K562 (cell line): ENCODE results near the gene CCNK. TPM values are rescaled to one million over a fixed set of nuclear protein-coding genes. Genes with fewer than 3 reads are reported as not detected.

Experiments used
- ATAC-seq: fragments of 200-7000 bp; cut with Tn5 transposase; 3 replicates; pipeline ENCODE4 v1.9.1; 2020; ENCODE audit warnings: moderate library complexity
- BruUV-seq: library from RNA; stranded (reverse); fragments of 400-500 nt; replicated peaks from 2 replicates; lab custom pipeline; 2021; lab: Mats Ljungman, UMichigan
- CTCF ChIA-PET: fragments of 300-600 bp; formaldehyde crosslinking; extraction: SDS; loops from one replicate; lab custom pipeline; 2021; ENCODE audit warnings: low intra/inter-chr PET ratio; lab: Yijun Ruan, JAX
- POLR2A ChIA-PET: fragments of 300-600, 350-650 bp; sonication (Branson Sonifier 250); formaldehyde crosslinking; extraction: SDS; loops from one replicate; lab custom pipeline; 2021; ENCODE audit warnings: antibody characterized with exemption, inconsistent platforms; lab: Yijun Ruan, JAX
- DNase-seq, 4 experiments: peaks; one replicate each; pipeline versions ENCODE4 v3.0.0 to v3.0.0-alpha.2; 2011 to 2018; ENCODE audit warnings: low spot score in 3 of 4, mixed read lengths in 3 of 4; ENCODE audit errors: extremely low read depth in 1 of 4
- FAIRE-seq: peaks from 2 replicates; lab custom pipeline; 2011; peaks lifted over from hg19 to GRCh38; lab: Jason Lieb, UNC
- H2AFZ ChIP-seq: 2 replicates; pipeline ENCODE4 v1.6.0; 2011; ENCODE audit warnings: low read depth, low read length, control low read depth, inconsistent platforms
- H3K27ac ChIP-seq: fragments of 200-600 bp; 3 replicates; pipeline ENCODE4 v1.8.0; 2011; ENCODE audit warnings: low read depth, mild to moderate bottlenecking, control low read depth, inconsistent platforms, low read length, moderate library complexity, mixed read lengths; ENCODE audit errors: extremely low read depth
- H3K27me3 ChIP-seq, 2 experiments: fragments of 300-600 bp in 1 of 2; 2 replicates in 1 of 2; 3 replicates in 1 of 2; pipeline versions ENCODE4 v1.6.0 to v1.8.0; 2011; ENCODE audit warnings: inconsistent platforms in 2 of 2, low read length in 2 of 2, mild to moderate bottlenecking in 1 of 2, mixed read lengths in 1 of 2, moderate library complexity in 1 of 2; ENCODE audit not compliant: control insufficient read depth in 2 of 2, insufficient read depth in 2 of 2
- H3K36me3 ChIP-seq: fragments of 300-600 bp; 3 replicates; pipeline ENCODE4 v1.8.0; 2011; ENCODE audit warnings: mild to moderate bottlenecking, low read length, inconsistent platforms; ENCODE audit not compliant: control insufficient read depth, insufficient read depth
- H3K4me1 ChIP-seq, 2 experiments: fragments of 200-600 bp in 1 of 2; replicated peaks in 1 of 2; 2 replicates in 1 of 2; 3 replicates in 1 of 2; pipeline versions ENCODE4 v1.5.1 to v1.8.0; 2011; ENCODE audit warnings: inconsistent platforms in 2 of 2, low read length in 2 of 2, mild to moderate bottlenecking in 1 of 2, mixed read lengths in 1 of 2, moderate library complexity in 1 of 2; ENCODE audit not compliant: control insufficient read depth in 2 of 2, insufficient read depth in 2 of 2
- H3K4me2 ChIP-seq: 2 replicates; pipeline ENCODE4 v1.6.1; 2011; ENCODE audit warnings: low read length, control low read depth, inconsistent platforms, mixed read lengths; ENCODE audit not compliant: insufficient read depth
- H3K4me3 ChIP-seq: fragments of 200-600 bp; sonication (generic), shearing (Covaris generic); 2 replicates; pipeline ENCODE4 v1.5.1; 2016; ENCODE audit warnings: control low read depth, inconsistent platforms
- H3K79me2 ChIP-seq: fragments of 200-600 bp; 3 replicates; pipeline ENCODE4 v1.8.0; 2011; ENCODE audit warnings: low read length, inconsistent platforms; ENCODE audit not compliant: control insufficient read depth, insufficient read depth
- H3K9ac ChIP-seq, 2 experiments: 2 replicates each; pipeline versions ENCODE4 v1.6.0 to v1.6.1; 2011; ENCODE audit warnings: low read depth in 2 of 2, low read length in 2 of 2, control low read depth in 1 of 2, inconsistent platforms in 1 of 2, mild to moderate bottlenecking in 1 of 2, mixed read lengths in 1 of 2; ENCODE audit not compliant: insufficient read depth in 1 of 2
- H3K9me1 ChIP-seq: one replicate; pipeline ENCODE4 v1.6.0; 2011; ENCODE audit warnings: inconsistent platforms, mild to moderate bottlenecking, low read length, moderate library complexity; ENCODE audit not compliant: control insufficient read depth, insufficient read depth
- H3K9me3 ChIP-seq: replicated peaks from 2 replicates; pipeline ENCODE4 v1.5.1; 2011; ENCODE audit warnings: low read depth, low read length, inconsistent platforms; ENCODE audit not compliant: control insufficient read depth, insufficient read depth
- H4K20me1 ChIP-seq: replicated peaks from 2 replicates; pipeline ENCODE4 v1.6.1; 2011; ENCODE audit warnings: low read length, inconsistent platforms, mixed read lengths; ENCODE audit not compliant: control insufficient read depth, insufficient read depth
- ILK ChIP-seq: fragments of 450-650 bp; IDR thresholded peaks from 2 replicates; pipeline ENCODE4 v1.6.1; 2016; ENCODE audit warnings: missing genetic modification characterization, low read depth, mild to moderate bottlenecking, missing compliant biosample characterization, moderate library complexity, borderline replicate concordance
- JUNB ChIP-seq: fragments of 450-650 bp; formaldehyde crosslinking; conservative IDR thresholded peaks from 2 replicates; pipeline ENCODE4 v1.4.0; 2020; ENCODE audit warnings: mild to moderate bottlenecking
- POLR2AphosphoS2 ChIP-seq: IDR thresholded peaks from 2 replicates; pipeline ENCODE4 v1.6.1; 2012; ENCODE audit warnings: low read length, improper control_type of control experiment
- SMARCC2 ChIP-seq: fragments of 450-650 bp; IDR thresholded peaks from 2 replicates; pipeline ENCODE4 v1.6.1; 2017; ENCODE audit warnings: antibody characterized with exemption, moderate library complexity, mild to moderate bottlenecking, low read depth
- SRF ChIP-seq, 2 experiments: fragments of 250-450, 450-650 bp in 1 of 2; sonication (Bioruptor Pico) in 1 of 2; sonication (generic) in 1 of 2; formaldehyde crosslinking; IDR thresholded peaks; 2 replicates each; pipeline versions ENCODE4 v1.5.0 to v1.5.1; 2020 to 2022; ENCODE audit warnings: mild to moderate bottlenecking in 1 of 2, missing genetic modification reagents in 1 of 2
- TEAD4 ChIP-seq, 2 experiments: sonication (generic) in 1 of 2; formaldehyde crosslinking in 1 of 2; IDR thresholded peaks; 2 replicates each; pipeline versions ENCODE4 v1.6.1 to v1.8.0; 2012 to 2022; ENCODE audit warnings: borderline replicate concordance in 1 of 2, inconsistent platforms in 1 of 2, low read length in 1 of 2, mild to moderate bottlenecking in 1 of 2, missing genetic modification reagents in 1 of 2
- ZBTB43 ChIP-seq: sonication (generic); formaldehyde crosslinking; IDR thresholded peaks from 2 replicates; pipeline ENCODE4 v1.8.0; 2023; ENCODE audit warnings: mild to moderate bottlenecking, missing genetic modification reagents
- ZNF280A ChIP-seq: fragments of 450-650 bp; IDR thresholded peaks from 2 replicates; pipeline ENCODE4 v1.6.1; 2018; ENCODE audit warnings: mild to moderate bottlenecking, low read depth; ENCODE audit not compliant: partially characterized antibody
- WGBS: fragments of 100-300 bp; shearing (Covaris generic); methylation state at CpG from one replicate; pipeline ENCODE4 v1.1.6; 2016; ENCODE audit warnings: low coverage, mixed read lengths; ENCODE audit not compliant: insufficient coverage; ENCODE audit errors: missing lambda C conversion rate; 5-methylcytosine and 5-hydroxymethylcytosine counted together
- in situ Hi-C: fragments of 300-500 bp; cut with MboI; formaldehyde crosslinking; loops from 4 replicates; pipeline ENCODE4 v1.15.0; 2018; ENCODE audit warnings: inconsistent platforms, mixed read lengths
- intact Hi-C: fragments of 100-400 bp; cut with micrococcal nuclease; formaldehyde crosslinking; loops from 2 replicates; pipeline ENCODE4 v1.14.2; 2022
- polyA plus RNA-seq, 8 experiments: library from polyadenylated mRNA; depleted of rRNA in 4 of 8; stranded (reverse) in 5 of 8; unstranded in 3 of 8; fragments of >200 nt; fragmentation: Nextera tagmentation in 2 of 8; fragmentation: Illumina TruSeq in 1 of 8; extraction: Ambion mirVana in 2 of 8; extraction: Trizol in 1 of 8; gene quantifications; 2 replicates each; pipeline versions ENCODE4 v1.2.1 to v1.2.3, GENCODE V29; 2011 to 2014; ENCODE audit warnings: inconsistent platforms in 1 of 8, missing spikeins in 1 of 8
- total RNA-seq, 7 experiments: library from RNA; depleted of rRNA in 6 of 7; stranded (reverse); fragments of >200 nt in 6 of 7; fragmentation: Illumina TruSeq in 2 of 7; extraction: Trizol in 2 of 7; gene quantifications; 2 replicates each; pipeline versions ENCODE4 v1.2.1 to v1.2.3, GENCODE V29; 2011 to 2021; ENCODE audit warnings: low replicate concordance in 1 of 7
- TF ChIP-seq, protein P1 (sequence below): fragments of 250-450 bp; sonication (Bioruptor Pico); IDR thresholded peaks from 2 replicates; pipeline ENCODE4 v1.5.0; 2021
- TF ChIP-seq, protein P2 (sequence below), 2 experiments: fragments of 150-350 bp in 1 of 2; IDR thresholded peaks; 2 replicates each; pipeline ENCODE4 v1.6.1; 2012 to 2016; ENCODE audit warnings: low read depth in 2 of 2, low read length in 2 of 2, mild to moderate bottlenecking in 1 of 2, moderate library complexity in 1 of 2

The CCNK gene
- total and polyA plus RNA-seq, 9 of the 15 experiments (the other 6 are each of a cell fraction or from before 2014, with no cell fraction given) = 5.8 to 84.2 (median 16.4) TPM

GRCh38 chr14:99503848-99504453, 22.7 kb downstream of the CCNK start:
- WGBS = 84% methylated on average over 3 of the region's 4 CpGs
- POLR2A ChIA-PET = interaction anchor here (0.8 kb wide), 1 partner anchor 8 kb away, joined by 3 read pairs; no protein-coding TSS in a partner anchor
- DNase-seq (no peak), ATAC-seq (no peak), FAIRE-seq (no peak)
- Histone ChIP-seq H3K9me3 (no peaks in the 10 kb centered on the region), H3K36me3 (peaks cover 94% of the 10 kb centered on the region), H3K9ac (no peak overlapping the region), H4K20me1 (0 out of 2 replicates have a peak, but pooled peaks cover 2% of the 10 kb centered on the region), H3K9me1 (no peaks in the 10 kb centered on the region), H3K4me1 (0 out of 5 replicates have a peak, but pooled peaks cover 0 to 1% of the 10 kb centered on the region in 2 experiments), H3K4me3 (no peak overlapping the region), H3K79me2 (no peaks in the 10 kb centered on the region), H2AFZ (no peak overlapping the region), H3K27me3 (no peaks in the 10 kb centered on the region), H3K27ac (no peak overlapping the region), H3K4me2 (no peak overlapping the region)
- intact Hi-C loops (no loop called here), in situ Hi-C loops (no loop called here)
- CTCF ChIA-PET = no interaction called here
- no TSS peak for BruUV-seq
- TF ChIP-seq SMARCC2 = no peak
- TF ChIP-seq, protein P1, sequence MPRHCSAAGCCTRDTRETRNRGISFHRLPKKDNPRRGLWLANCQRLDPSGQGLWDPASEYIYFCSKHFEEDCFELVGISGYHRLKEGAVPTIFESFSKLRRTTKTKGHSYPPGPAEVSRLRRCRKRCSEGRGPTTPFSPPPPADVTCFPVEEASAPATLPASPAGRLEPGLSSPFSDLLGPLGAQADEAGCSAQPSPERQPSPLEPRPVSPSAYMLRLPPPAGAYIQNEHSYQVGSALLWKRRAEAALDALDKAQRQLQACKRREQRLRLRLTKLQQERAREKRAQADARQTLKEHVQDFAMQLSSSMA (CRISPR knock-in tag) = no peak
- TF ChIP-seq TEAD4 (IDR thresholded peaks at IDR 0.05; ENCODE audit: low read length) = no peak
- TF ChIP-seq TEAD4 (CRISPR knock-in tag; IDR thresholded peaks at IDR 0.05; ENCODE audit: borderline replicate concordance) = no peak
- TF ChIP-seq ZBTB43 (CRISPR knock-in tag) = no peak
- no peak for TF ChIP-seq POLR2AphosphoS2
- TF ChIP-seq SRF (CRISPR knock-in tag; IDR thresholded peaks at IDR 0.05) = no peak
- TF ChIP-seq JUNB (CRISPR knock-in tag) = no peak
- TF ChIP-seq, protein P2, sequence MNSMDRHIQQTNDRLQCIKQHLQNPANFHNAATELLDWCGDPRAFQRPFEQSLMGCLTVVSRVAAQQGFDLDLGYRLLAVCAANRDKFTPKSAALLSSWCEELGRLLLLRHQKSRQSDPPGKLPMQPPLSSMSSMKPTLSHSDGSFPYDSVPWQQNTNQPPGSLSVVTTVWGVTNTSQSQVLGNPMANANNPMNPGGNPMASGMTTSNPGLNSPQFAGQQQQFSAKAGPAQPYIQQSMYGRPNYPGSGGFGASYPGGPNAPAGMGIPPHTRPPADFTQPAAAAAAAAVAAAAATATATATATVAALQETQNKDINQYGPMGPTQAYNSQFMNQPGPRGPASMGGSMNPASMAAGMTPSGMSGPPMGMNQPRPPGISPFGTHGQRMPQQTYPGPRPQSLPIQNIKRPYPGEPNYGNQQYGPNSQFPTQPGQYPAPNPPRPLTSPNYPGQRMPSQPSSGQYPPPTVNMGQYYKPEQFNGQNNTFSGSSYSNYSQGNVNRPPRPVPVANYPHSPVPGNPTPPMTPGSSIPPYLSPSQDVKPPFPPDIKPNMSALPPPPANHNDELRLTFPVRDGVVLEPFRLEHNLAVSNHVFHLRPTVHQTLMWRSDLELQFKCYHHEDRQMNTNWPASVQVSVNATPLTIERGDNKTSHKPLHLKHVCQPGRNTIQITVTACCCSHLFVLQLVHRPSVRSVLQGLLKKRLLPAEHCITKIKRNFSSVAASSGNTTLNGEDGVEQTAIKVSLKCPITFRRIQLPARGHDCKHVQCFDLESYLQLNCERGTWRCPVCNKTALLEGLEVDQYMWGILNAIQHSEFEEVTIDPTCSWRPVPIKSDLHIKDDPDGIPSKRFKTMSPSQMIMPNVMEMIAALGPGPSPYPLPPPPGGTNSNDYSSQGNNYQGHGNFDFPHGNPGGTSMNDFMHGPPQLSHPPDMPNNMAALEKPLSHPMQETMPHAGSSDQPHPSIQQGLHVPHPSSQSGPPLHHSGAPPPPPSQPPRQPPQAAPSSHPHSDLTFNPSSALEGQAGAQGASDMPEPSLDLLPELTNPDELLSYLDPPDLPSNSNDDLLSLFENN (IDR thresholded peaks at IDR 0.05; ENCODE audit: low read depth in 2 of 2, low read length in 2 of 2) = no peak
- no peak for TF ChIP-seq ZNF280A
- TF ChIP-seq ILK = no peak
